H1 (cell line): ENCODE measurements around the gene PPP1R7. TPM values are rescaled to one million over a fixed set of nuclear protein-coding genes. Genes with fewer than 3 reads are reported as not detected.

ENCODE experiments used
- CTCF ChIA-PET: fragments of 300-600 bp; sonication (Branson Sonifier 250); formaldehyde crosslinking; loops from one replicate; lab custom pipeline; 2021; ENCODE audit not compliant: partially characterized antibody; lab: Charles Lee
- POLR2A ChIA-PET: fragments of 300-600 bp; sonication (Branson Sonifier 250); formaldehyde crosslinking; loops from one replicate; lab custom pipeline; 2021; ENCODE audit warnings: inconsistent platforms; ENCODE audit not compliant: partially characterized antibody; lab: Charles Lee
- DNase-seq, 2 experiments: peaks; one replicate each; pipeline versions ENCODE4 v3.0.0 to v3.0.0-alpha.2; 2010 to 2022; ENCODE audit warnings: low spot score in 2 of 2, low read depth in 1 of 2, mixed read lengths in 1 of 2
- FAIRE-seq: peaks from 2 replicates; lab custom pipeline; 2011; peaks lifted over from hg19 to GRCh38; lab: Jason Lieb, UNC
- H2AFZ ChIP-seq: 2 replicates; pipeline ENCODE4 v1.8.1; 2012; ENCODE audit warnings: low read length, inconsistent platforms
- H2AK5ac ChIP-seq: 2 replicates; pipeline ENCODE4 v1.6.1; 2013; ENCODE audit warnings: low read depth, low read length
- H2BK120ac ChIP-seq: replicated peaks from 2 replicates; pipeline ENCODE3; 2013; ENCODE audit warnings: low read depth, low read length, inconsistent platforms
- H2BK12ac ChIP-seq: 2 replicates; pipeline ENCODE4 v1.6.1; 2013; ENCODE audit warnings: low read depth, low read length
- H2BK15ac ChIP-seq: 2 replicates; pipeline ENCODE4 v1.6.1; 2013; ENCODE audit warnings: low read length
- H2BK20ac ChIP-seq: 2 replicates; pipeline ENCODE4 v1.6.1; 2013; ENCODE audit warnings: low read length
- H2BK5ac ChIP-seq: 2 replicates; pipeline ENCODE4 v1.6.1; 2013; ENCODE audit warnings: low read depth, low read length
- H3K14ac ChIP-seq: 2 replicates; pipeline ENCODE4 v1.6.1; 2013; ENCODE audit warnings: inconsistent platforms; ENCODE audit not compliant: insufficient read length
- H3K18ac ChIP-seq: 2 replicates; pipeline ENCODE4 v1.6.1; 2013; ENCODE audit warnings: low read length; ENCODE audit errors: extremely low read depth
- H3K23ac ChIP-seq: 2 replicates; pipeline ENCODE4 v1.6.1; 2013; ENCODE audit warnings: inconsistent platforms; ENCODE audit not compliant: insufficient read length
- H3K23me2 ChIP-seq: 2 replicates; pipeline ENCODE4 v1.6.1; 2013; ENCODE audit warnings: low read depth, low read length
- H3K27ac ChIP-seq: 2 replicates; pipeline ENCODE4 v1.6.1; 2011; ENCODE audit warnings: low read depth, low read length, inconsistent platforms
- H3K27me3 ChIP-seq, 4 experiments: replicated peaks in 1 of 4; 1 replicate in 1 of 4; 2 replicates in 3 of 4; pipeline versions ENCODE4 v1.6.1 to v1.8.1; 2011 to 2013; ENCODE audit warnings: low read length in 3 of 4, mild to moderate bottlenecking in 3 of 4, inconsistent platforms in 2 of 4, mixed read lengths in 2 of 4, moderate library complexity in 1 of 4; ENCODE audit not compliant: control insufficient read depth in 3 of 4, insufficient read depth in 3 of 4; ENCODE audit errors: extremely low read depth in 1 of 4
- H3K36me3 ChIP-seq, 4 experiments: 2 replicates each; pipeline versions ENCODE4 v1.6.1 to v1.8.1; 2011 to 2013; ENCODE audit warnings: mild to moderate bottlenecking in 4 of 4, low read length in 3 of 4, moderate library complexity in 2 of 4, control low read depth in 1 of 4, inconsistent platforms in 1 of 4; ENCODE audit not compliant: insufficient read depth in 4 of 4, control insufficient read depth in 2 of 4
- H3K4ac ChIP-seq: replicated peaks from 2 replicates; pipeline ENCODE3; 2013; ENCODE audit warnings: low read length, low read depth, mixed read lengths, inconsistent platforms; ENCODE audit not compliant: insufficient read length
- H3K4me1 ChIP-seq, 4 experiments: replicated peaks in 1 of 4; 1 replicate in 1 of 4; 2 replicates in 3 of 4; pipeline versions ENCODE4 v1.6.1 to v1.8.1; 2011 to 2013; ENCODE audit warnings: low read length in 3 of 4, inconsistent platforms in 2 of 4, mixed read lengths in 1 of 4; ENCODE audit not compliant: insufficient read depth in 4 of 4, control insufficient read depth in 3 of 4
- H3K4me2 ChIP-seq, 2 experiments: 2 replicates each; pipeline versions ENCODE4 v1.6.1 to v1.8.1; 2011 to 2013; ENCODE audit warnings: low read depth in 2 of 2, low read length in 2 of 2, control low read depth in 1 of 2, inconsistent platforms in 1 of 2, mild to moderate bottlenecking in 1 of 2; ENCODE audit not compliant: insufficient read depth in 1 of 2
- H3K4me3 ChIP-seq, 4 experiments: fragments of 200-600, 300-600 bp in 1 of 4; sonication (generic), shearing (Covaris generic), sonication (Bioruptor Twin) in 1 of 4; 2 replicates each; pipeline versions ENCODE4 v1.5.1 to v1.8.1; 2011 to 2016; ENCODE audit warnings: low read length in 4 of 4, low read depth in 3 of 4, control low read depth in 2 of 4, inconsistent platforms in 2 of 4, mild to moderate bottlenecking in 2 of 4, mixed read lengths in 1 of 4, moderate library complexity in 1 of 4; ENCODE audit not compliant: insufficient read depth in 2 of 4; ENCODE audit errors: extremely low read depth in 1 of 4
- H3K56ac ChIP-seq: replicated peaks from 2 replicates; pipeline ENCODE3; 2013; ENCODE audit warnings: low read depth, mild to moderate bottlenecking, mixed read lengths, low read length, inconsistent platforms; ENCODE audit not compliant: insufficient read length
- H3K79me1 ChIP-seq: 2 replicates; pipeline ENCODE4 v1.6.1; 2013; ENCODE audit warnings: low read depth, low read length, control low read depth
- H3K79me2 ChIP-seq, 2 experiments: 2 replicates each; pipeline versions ENCODE4 v1.6.1 to v1.8.1; 2012 to 2013; ENCODE audit warnings: low read length in 2 of 2, mild to moderate bottlenecking in 2 of 2, inconsistent platforms in 1 of 2; ENCODE audit not compliant: insufficient read depth in 2 of 2, control insufficient read depth in 1 of 2
- H3K9ac ChIP-seq, 4 experiments: replicated peaks in 1 of 4; 1 replicate in 1 of 4; 2 replicates in 3 of 4; pipeline versions ENCODE4 v1.6.1 to v1.8.1; 2011 to 2013; ENCODE audit warnings: low read depth in 3 of 4, low read length in 3 of 4, control low read depth in 2 of 4, mild to moderate bottlenecking in 2 of 4, moderate library complexity in 2 of 4, inconsistent platforms in 1 of 4; ENCODE audit errors: extremely low read depth in 1 of 4
- H3K9me3 ChIP-seq, 2 experiments: 2 replicates each; pipeline versions ENCODE4 v1.6.1 to v1.8.1; 2012 to 2013; ENCODE audit warnings: mild to moderate bottlenecking in 2 of 2, moderate library complexity in 2 of 2, control low read depth in 1 of 2, inconsistent platforms in 1 of 2, low read depth in 1 of 2, low read length in 1 of 2, mixed read lengths in 1 of 2; ENCODE audit not compliant: insufficient read depth in 2 of 2
- H4K20me1 ChIP-seq, 2 experiments: replicated peaks in 1 of 2; 2 replicates each; pipeline versions ENCODE3 to v1.8.1; 2011 to 2013; ENCODE audit warnings: inconsistent platforms in 2 of 2, low read length in 2 of 2, mild to moderate bottlenecking in 1 of 2; ENCODE audit not compliant: insufficient read depth in 2 of 2, control insufficient read depth in 1 of 2
- H4K5ac ChIP-seq: 2 replicates; pipeline ENCODE4 v1.6.1; 2013; ENCODE audit warnings: low read length, low read depth, mixed read lengths, inconsistent platforms; ENCODE audit not compliant: insufficient read length
- H4K8ac ChIP-seq: 2 replicates; pipeline ENCODE4 v1.8.0; 2013; ENCODE audit warnings: mild to moderate bottlenecking, moderate library complexity, low read length, inconsistent platforms; ENCODE audit not compliant: insufficient read depth; ENCODE audit errors: extremely low read depth
- H4K91ac ChIP-seq: replicated peaks from 2 replicates; pipeline ENCODE3; 2013; ENCODE audit warnings: low read length, mixed read lengths, inconsistent platforms; ENCODE audit not compliant: insufficient read length
- CREB1 ChIP-seq: IDR thresholded peaks from 2 replicates; pipeline ENCODE4 v1.6.1; 2012; ENCODE audit warnings: inconsistent platforms
- EP300 ChIP-seq, 2 experiments: IDR thresholded peaks; 1 replicate in 1 of 2; 2 replicates in 1 of 2; pipeline ENCODE4 v1.6.1; 2011 to 2012; ENCODE audit warnings: low read depth in 2 of 2, low read length in 2 of 2, mild to moderate bottlenecking in 2 of 2, borderline replicate concordance in 1 of 2, inconsistent platforms in 1 of 2, moderate library complexity in 1 of 2
- EZH2 ChIP-seq: fragments of 200-600 bp; sonication (generic); IDR thresholded peaks from 2 replicates; pipeline ENCODE4 v1.7.1; 2012; ENCODE audit warnings: low read depth, mild to moderate bottlenecking, moderate library complexity, low read length, inconsistent platforms; ENCODE audit not compliant: severe bottlenecking
- ZNF274 ChIP-seq: IDR thresholded peaks from 2 replicates; pipeline ENCODE4 v1.7.0; 2012; ENCODE audit warnings: low read length, borderline replicate concordance; ENCODE audit errors: extremely low read depth
- WGBS, 2 experiments: shearing (Covaris generic) in 1 of 2; methylation state at CpG; one replicate each; pipeline versions ENCODE4 v1.1.6 to v1.1.7; 2013 to 2015; ENCODE audit warnings: low lambda C conversion rate in 2 of 2, mixed read lengths in 2 of 2, inconsistent platforms in 1 of 2, low coverage in 1 of 2, missing lambda C conversion rate in 1 of 2; ENCODE audit not compliant: insufficient replicate concordance in 2 of 2, insufficient coverage in 1 of 2, insufficient read length in 1 of 2; ENCODE audit errors: extremely low coverage in 1 of 2, missing lambda C conversion rate in 1 of 2; 5-methylcytosine and 5-hydroxymethylcytosine counted together
- polyA plus RNA-seq, 7 experiments: library from polyadenylated mRNA; depleted of rRNA in 3 of 7; stranded (reverse) in 5 of 7; unstranded in 2 of 7; fragments of >200 nt in 5 of 7; fragments of 200-250 nt in 2 of 7; gene quantifications; 1 replicate in 5 of 7; 2 replicates in 1 of 7; 4 replicates in 1 of 7; pipeline versions ENCODE4 v1.2.1 to v1.2.3, GENCODE V29; 2011 to 2013; ENCODE audit warnings: missing spikeins in 2 of 7, mixed read lengths in 2 of 7
- total RNA-seq: library from RNA; stranded (reverse); fragmentation: NEBNext Ultra II Directional; extraction: Animal tissue kit (Norgen Biotek cat#: 25700); gene quantifications from 2 replicates; pipeline ENCODE4 v1.2.1, GENCODE V29; 2021

PPP1R7 gene
- total and polyA plus RNA-seq, 2 of the 8 experiments (the other 6 are each of a cell fraction or from before 2014, with no cell fraction given), result 22.2 to 64.0 TPM

DNA sequence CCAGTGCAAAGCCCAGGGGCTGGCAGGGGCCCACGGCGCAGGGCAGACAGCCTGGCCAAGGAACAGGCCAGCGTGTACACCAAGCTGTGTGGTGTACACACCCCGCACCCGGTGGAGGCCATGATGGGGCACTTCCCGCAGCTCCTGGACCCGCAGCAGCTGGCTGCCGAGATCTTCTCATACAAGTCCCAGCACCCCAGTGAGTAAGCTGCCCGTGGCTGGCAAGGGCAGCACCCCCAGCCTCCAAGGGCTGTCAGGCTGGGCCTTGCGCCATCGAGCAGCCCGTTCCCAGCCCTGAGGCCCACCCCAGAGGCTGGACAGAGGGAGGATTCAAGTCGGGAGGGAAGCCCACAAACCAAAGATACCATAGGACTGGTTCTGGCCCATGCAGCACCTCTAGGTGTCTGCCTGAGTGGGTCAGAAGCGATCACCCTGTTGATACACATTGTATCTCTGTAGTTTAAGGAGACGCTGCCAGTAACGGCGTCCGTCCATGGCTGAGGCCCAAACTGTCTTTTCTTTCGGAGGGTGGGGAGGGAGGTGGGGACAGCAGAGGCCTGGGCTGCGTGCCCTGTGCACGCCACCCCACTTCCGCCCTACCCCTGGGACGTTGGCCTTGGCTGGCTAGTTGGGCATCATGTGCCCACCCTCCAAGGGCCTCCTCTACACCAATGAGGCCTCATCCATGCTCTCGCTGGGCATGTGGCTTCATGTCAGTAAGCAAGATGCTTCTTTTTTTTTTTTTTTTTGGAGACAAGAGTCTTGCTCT is 31.3 kb upstream of the PPP1R7 start:
- no peaks in the 10 kb centered on the region for H3K79me2 ChIP-seq
- ChIA-PET POLR2A (no interaction called here), CTCF (no interaction called here)
- DNase-seq, result no peak
- H3K9me3 ChIP-seq, result no peaks in the 10 kb centered on the region
- no peak overlapping the region for H3K27ac ChIP-seq
- peaks cover 0 to 1% of the 10 kb centered on the region in 2 experiments for H4K20me1 ChIP-seq
- no peak overlapping the region for H2BK12ac ChIP-seq
- no peak overlapping the region for H4K91ac ChIP-seq
- H3K4me2 ChIP-seq, result no peak overlapping the region
- no peak overlapping the region for H3K18ac ChIP-seq
- FAIRE-seq, result no peak
- no peaks in the 10 kb centered on the region for H3K27me3 ChIP-seq
- H3K23me2 ChIP-seq, result no peaks in the 10 kb centered on the region
- TF ChIP-seq ZNF274, result no peak
- no peak for TF ChIP-seq EP300 (IDR thresholded peaks at IDR 0.05; ENCODE audit: borderline replicate concordance in 1 of 2, low read depth in 2 of 2, low read length in 2 of 2)
- no peak for TF ChIP-seq EZH2
- no peak for TF ChIP-seq CREB1
- H3K4me1 ChIP-seq, result no peaks in the 10 kb centered on the region
- no peaks in the 10 kb centered on the region for H3K79me1 ChIP-seq
- H3K9ac ChIP-seq, result no peak overlapping the region
- no peak overlapping the region for H2AK5ac ChIP-seq
- peaks cover 0 to 20% (median 8%) of the 10 kb centered on the region in 4 experiments; a peak in 6 of 8 replicates for H3K36me3 ChIP-seq
- no peak overlapping the region for H2BK15ac ChIP-seq
- no peak overlapping the region for H3K56ac ChIP-seq
- no peak overlapping the region for H2BK5ac ChIP-seq
- H3K23ac ChIP-seq, result no peak overlapping the region
- H2AFZ ChIP-seq, result no peak overlapping the region
- 94% methylated on average over 21 of the region's 24 CpGs; no CpG with 5 or more reads in 1 of the 2 experiments for WGBS, 2 experiments
- H4K8ac ChIP-seq, result no peak overlapping the region
- no peak overlapping the region for H3K14ac ChIP-seq
- H2BK20ac ChIP-seq, result no peak overlapping the region
- H3K4me3 ChIP-seq, result no peak overlapping the region
- H4K5ac ChIP-seq, result no peak overlapping the region
- H3K4ac ChIP-seq, result no peak overlapping the region
- no peak overlapping the region for H2BK120ac ChIP-seq
